ENCODE measurements around the gene PARD3.
"Not testable (repeated sequence)": the region's sequence is repeated elsewhere in the genome, so short reads cannot be mapped to it uniquely, and the experiment has no call there.

PARD3 gene

GRCh38 chr10:34078017-34078744 is 736.9 kb downstream of the PARD3 start:
- Histone ChIP-seq H3K27ac (no peak overlapping the region), H2AFZ (ENCODE audit: low read depth) (no peak overlapping the region), H3K27me3 (ENCODE audit: insufficient read depth, low read depth) (no peaks in the 10 kb centered on the region), H3K4me2 (no peak overlapping the region), H3K4me1 (ENCODE audit: low read depth, poor library complexity, severe bottlenecking) (no peaks in the 10 kb centered on the region), H3K36me3 (ENCODE audit: insufficient read depth) (no peaks in the 10 kb centered on the region), H3K9ac (no peak overlapping the region), H3K79me2 (ENCODE audit: insufficient read depth, low read depth) (no peaks in the 10 kb centered on the region), H4K20me1 (ENCODE audit: insufficient read depth) (no peaks in the 10 kb centered on the region), H3K4me3 (IDR thresholded peaks at IDR 0.05; ENCODE audit: insufficient read depth, low read depth, low read length) (no peak overlapping the region)
- no peak for TF ChIP-seq CTCF (conservative IDR thresholded peaks at IDR 0.05; ENCODE audit: low read depth, low read length)

- Histone ChIP-seq H3K4me2 (no peak overlapping the region), H2AFZ (ENCODE audit: low read depth) (no peak overlapping the region), H3K9ac (no peak overlapping the region), H3K27ac (no peak overlapping the region), H3K27me3 (ENCODE audit: insufficient read depth, low read depth) (no peaks in the 10 kb centered on the region), H4K20me1 (ENCODE audit: insufficient read depth) (no peaks in the 10 kb centered on the region), H3K4me1 (ENCODE audit: low read depth, poor library complexity, severe bottlenecking) (no peaks in the 10 kb centered on the region), H3K36me3 (ENCODE audit: insufficient read depth) (no peaks in the 10 kb centered on the region), H3K4me3 (IDR thresholded peaks at IDR 0.05; ENCODE audit: insufficient read depth, low read depth, low read length) (no peak overlapping the region), H3K79me2 (ENCODE audit: insufficient read depth, low read depth) (no peaks in the 10 kb centered on the region)
- TF ChIP-seq CTCF (conservative IDR thresholded peaks at IDR 0.05; ENCODE audit: low read depth, low read length), result no peak
Measured at GRCh38 chr10:34076443-34076842, 738.7 kb downstream of the PARD3 start.

GRCh38 chr10:34075254-34075926 is 739.7 kb downstream of the PARD3 start:
- no peaks in the 10 kb centered on the region for H3K4me1 ChIP-seq (ENCODE audit: low read depth, poor library complexity, severe bottlenecking)
- no peak overlapping the region for H2AFZ ChIP-seq (ENCODE audit: low read depth)
- no peak overlapping the region for H3K4me2 ChIP-seq
- H3K27ac ChIP-seq, result no peak overlapping the region
- H3K4me3 ChIP-seq (IDR thresholded peaks at IDR 0.05; ENCODE audit: insufficient read depth, low read depth, low read length), result no peak overlapping the region
- no peaks in the 10 kb centered on the region for H4K20me1 ChIP-seq (ENCODE audit: insufficient read depth)
- no peaks in the 10 kb centered on the region for H3K36me3 ChIP-seq (ENCODE audit: insufficient read depth)
- TF ChIP-seq CTCF (conservative IDR thresholded peaks at IDR 0.05; ENCODE audit: low read depth, low read length), result no peak
- H3K9ac ChIP-seq, result no peak overlapping the region
- no peaks in the 10 kb centered on the region for H3K27me3 ChIP-seq (ENCODE audit: insufficient read depth, low read depth)
- no peaks in the 10 kb centered on the region for H3K79me2 ChIP-seq (ENCODE audit: insufficient read depth, low read depth)

- Histone ChIP-seq H3K4me1 (ENCODE audit: low read depth, poor library complexity, severe bottlenecking) (no peaks in the 10 kb centered on the region), H3K27me3 (ENCODE audit: insufficient read depth, low read depth) (no peaks in the 10 kb centered on the region), H3K9ac (no peak overlapping the region), H4K20me1 (ENCODE audit: insufficient read depth) (no peaks in the 10 kb centered on the region), H3K4me2 (no peak overlapping the region), H3K27ac (no peak overlapping the region), H2AFZ (ENCODE audit: low read depth) (no peak overlapping the region), H3K36me3 (ENCODE audit: insufficient read depth) (no peaks in the 10 kb centered on the region), H3K79me2 (ENCODE audit: insufficient read depth, low read depth) (no peaks in the 10 kb centered on the region), H3K4me3 (IDR thresholded peaks at IDR 0.05; ENCODE audit: insufficient read depth, low read depth, low read length) (no peak overlapping the region)
- no peak for TF ChIP-seq CTCF (conservative IDR thresholded peaks at IDR 0.05; ENCODE audit: low read depth, low read length)
Measured at GRCh38 chr10:34074051-34074450, 741.0 kb downstream of the PARD3 start.

- not testable (repeated sequence) for H3K36me3 ChIP-seq (ENCODE audit: insufficient read depth); H3K27ac ChIP-seq; H3K4me3 ChIP-seq (IDR thresholded peaks at IDR 0.05; ENCODE audit: insufficient read depth, low read depth, low read length); H2AFZ ChIP-seq (ENCODE audit: low read depth); H3K4me1 ChIP-seq (ENCODE audit: low read depth, poor library complexity, severe bottlenecking); H3K4me2 ChIP-seq; H3K27me3 ChIP-seq (ENCODE audit: insufficient read depth, low read depth); H4K20me1 ChIP-seq (ENCODE audit: insufficient read depth); H3K79me2 ChIP-seq (ENCODE audit: insufficient read depth, low read depth); H3K9ac ChIP-seq
Measured at GRCh38 chr10:34067741-34068140, 747.4 kb downstream of the PARD3 start.

Measured in KMS-11 (cell line).